HG03442 (cell line): Measurements from ENCODE around the gene MRPL20.
"Not testable (repeated sequence)": the region's sequence is repeated elsewhere in the genome, so short reads cannot be mapped to it uniquely, and the experiment has no call there.

Source experiments
- ATAC-seq: cut with Tn5 transposase; IDR thresholded peaks from one replicate; pipeline ENCODE4 v1.9.1; 2021; ENCODE audit warnings: mild to moderate bottlenecking, moderate library complexity; ENCODE audit not compliant: unreplicated experiment

MRPL20 gene

DNA sequence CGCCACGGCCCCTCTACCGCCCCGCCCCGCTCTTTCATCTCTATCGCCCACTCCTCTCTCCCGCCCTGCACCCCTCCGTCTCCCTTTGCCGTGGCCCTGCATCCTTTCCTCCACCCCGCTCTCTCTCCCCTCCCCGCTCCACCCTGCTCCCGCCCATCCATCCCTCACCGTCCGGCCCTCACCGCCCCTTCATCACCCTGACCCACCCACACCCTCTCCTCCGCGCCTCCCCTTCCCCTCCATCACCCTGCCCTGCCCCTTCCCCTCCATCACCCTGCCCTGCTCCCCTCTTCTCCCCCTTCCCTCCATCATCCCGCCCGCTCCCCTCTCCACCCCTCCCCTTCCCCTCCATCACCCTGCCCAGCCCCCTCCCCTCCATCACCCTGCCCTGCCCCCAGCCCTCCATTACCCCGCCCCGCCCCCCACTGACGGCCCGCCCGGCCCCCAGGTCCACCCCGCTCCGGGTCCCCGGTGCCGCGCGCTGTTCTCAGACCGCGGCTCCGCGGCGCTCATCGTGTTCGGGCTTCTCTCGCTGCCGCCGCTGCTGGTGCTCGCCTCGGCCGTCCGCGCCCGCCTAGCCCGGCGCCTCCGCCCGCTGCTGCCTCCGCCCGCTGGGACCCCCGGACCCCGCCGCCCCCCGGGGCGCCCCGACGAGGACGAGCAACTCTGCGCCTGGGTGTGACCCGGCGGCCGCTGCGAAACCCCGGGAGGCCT is 20.2 kb upstream of the MRPL20 start:
- ATAC-seq, result no peak

- no peak for ATAC-seq
Measured at GRCh38 chr1:1426496-1427105, 19.5 kb upstream of the MRPL20 start.

GRCh38 chr1:1425753-1426495 is 18.8 kb upstream of the MRPL20 start:
- ATAC-seq, result no peak

- ATAC-seq, result no peak
Measured at GRCh38 chr1:1425426-1425752, 18.3 kb upstream of the MRPL20 start.

DNA sequence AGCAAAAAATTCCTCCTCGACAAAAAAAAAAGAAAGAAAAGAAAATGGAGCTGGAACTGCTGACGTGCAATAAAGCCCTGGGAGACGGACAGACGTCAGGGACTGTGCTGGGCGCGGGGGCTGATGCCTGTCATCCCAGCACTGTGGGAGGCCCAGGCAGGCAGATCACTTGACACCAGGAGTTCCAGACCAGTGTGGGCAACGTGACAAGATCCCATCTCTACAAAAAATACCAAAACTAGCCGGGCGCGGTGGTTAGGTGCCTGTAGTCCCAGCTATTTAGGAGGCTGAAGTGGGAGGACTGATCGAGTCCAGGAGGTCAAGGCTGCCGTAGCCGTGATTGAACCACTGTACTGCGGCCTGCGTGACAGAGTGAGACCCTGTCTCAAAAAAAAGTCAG is 17.6 kb upstream of the MRPL20 start:
- ATAC-seq, result no peak

DNA sequence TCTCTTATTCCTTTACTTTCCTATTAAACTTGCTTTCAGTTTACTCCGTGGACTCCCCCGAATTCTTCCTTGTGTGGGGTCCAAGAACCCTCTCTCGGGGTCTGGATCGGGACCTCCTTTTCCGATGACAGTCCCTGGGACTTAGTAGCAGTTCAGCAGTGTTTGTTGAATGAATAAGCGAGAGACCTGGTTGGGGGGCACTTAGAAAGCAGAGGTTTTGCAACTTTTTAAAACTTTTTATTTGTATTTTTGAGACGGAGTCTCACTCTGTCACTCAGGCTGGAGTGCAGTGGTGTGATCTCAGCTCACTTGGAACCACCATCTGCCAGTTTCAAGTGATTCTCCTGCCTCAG is 16.1 kb upstream of the MRPL20 start:
- ATAC-seq, result no peak

DNA sequence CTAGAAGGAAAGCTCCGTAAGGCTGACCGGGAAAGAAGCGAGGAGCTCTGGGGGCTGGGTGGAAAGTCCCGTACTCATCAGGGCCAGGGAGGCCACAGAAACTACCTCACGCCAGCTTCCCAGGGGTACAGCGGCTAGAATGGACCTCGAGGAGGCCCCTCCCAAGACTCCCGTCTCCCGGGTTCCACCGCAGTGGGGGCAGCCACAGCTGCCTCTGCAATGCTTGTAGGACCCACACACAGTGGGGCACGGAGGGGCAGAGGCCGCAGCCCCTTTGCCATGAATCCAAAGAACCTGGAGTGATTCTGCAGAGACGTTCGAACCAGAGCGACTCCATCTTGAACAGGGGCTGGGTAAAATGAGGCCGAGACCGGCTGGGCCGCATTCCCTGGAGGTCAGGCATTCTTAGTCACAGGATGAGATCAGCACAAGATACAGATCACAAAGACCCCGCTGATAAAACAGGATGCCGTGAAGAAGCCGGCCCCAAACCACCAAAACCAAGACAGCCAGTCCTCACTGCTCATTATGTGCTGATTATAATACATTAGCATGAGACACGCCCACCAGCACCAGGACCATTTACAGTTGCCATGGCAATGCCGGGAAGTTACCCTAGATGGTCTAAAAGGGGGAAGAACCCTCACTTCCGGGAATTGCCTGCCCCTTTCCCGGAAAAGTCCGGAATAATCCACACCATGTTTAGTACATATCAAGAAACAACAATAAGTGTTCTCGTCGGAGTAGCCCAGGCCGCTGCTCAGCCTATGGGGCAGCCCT is 15.6 kb upstream of the MRPL20 start:
- no peak for ATAC-seq

- no peak for ATAC-seq
Measured at GRCh38 chr1:1421907-1422464, 14.9 kb upstream of the MRPL20 start.

DNA sequence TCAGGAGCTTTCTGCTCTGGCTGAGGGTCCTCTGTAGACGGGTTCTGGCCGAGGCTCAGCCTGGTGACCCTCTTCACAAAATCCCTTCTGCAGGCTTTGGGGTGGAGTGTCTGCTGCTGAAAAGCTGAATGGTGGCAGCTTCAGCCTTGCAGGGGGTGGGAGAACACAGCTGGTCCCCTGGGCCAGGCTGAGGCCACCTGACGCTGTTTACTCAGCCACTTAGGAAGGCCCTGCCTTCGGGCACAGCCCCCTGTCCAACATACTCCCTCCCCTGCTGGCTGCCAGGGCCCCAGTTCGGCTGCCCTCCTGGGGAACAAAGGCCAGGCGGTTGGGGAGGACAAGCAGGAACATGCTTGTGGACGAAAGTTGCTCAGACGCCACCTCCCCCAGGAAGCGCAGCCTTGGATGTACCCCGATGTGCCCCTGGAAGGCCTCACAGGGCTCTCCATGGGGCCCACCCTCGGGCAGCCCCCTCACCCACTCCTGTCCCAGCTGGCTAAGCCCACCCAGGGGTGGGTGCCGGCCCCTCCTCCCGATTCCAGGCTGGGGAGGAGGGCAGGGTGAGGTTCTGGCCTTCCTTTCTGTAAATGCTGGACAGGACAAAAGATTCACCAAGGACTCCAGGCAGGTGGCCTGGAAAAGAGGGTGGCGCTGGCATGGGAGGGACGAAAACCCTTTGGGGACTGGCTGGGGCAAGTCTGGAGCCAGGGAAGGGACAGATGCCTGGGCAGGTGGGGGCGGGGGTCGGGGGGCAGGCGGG is 14.2 kb upstream of the MRPL20 start, which contains the start of gene ANKRD65:
ANKRD65 (minus strand) TSS at position 130 of the 760 bp plus-strand sequence. CDS start 271 bp downstream, outside the sequence.
- ATAC-seq, result no peak

GRCh38 chr1:1420654-1421141 is 13.6 kb upstream of the MRPL20 start:
- no peak for ATAC-seq

DNA sequence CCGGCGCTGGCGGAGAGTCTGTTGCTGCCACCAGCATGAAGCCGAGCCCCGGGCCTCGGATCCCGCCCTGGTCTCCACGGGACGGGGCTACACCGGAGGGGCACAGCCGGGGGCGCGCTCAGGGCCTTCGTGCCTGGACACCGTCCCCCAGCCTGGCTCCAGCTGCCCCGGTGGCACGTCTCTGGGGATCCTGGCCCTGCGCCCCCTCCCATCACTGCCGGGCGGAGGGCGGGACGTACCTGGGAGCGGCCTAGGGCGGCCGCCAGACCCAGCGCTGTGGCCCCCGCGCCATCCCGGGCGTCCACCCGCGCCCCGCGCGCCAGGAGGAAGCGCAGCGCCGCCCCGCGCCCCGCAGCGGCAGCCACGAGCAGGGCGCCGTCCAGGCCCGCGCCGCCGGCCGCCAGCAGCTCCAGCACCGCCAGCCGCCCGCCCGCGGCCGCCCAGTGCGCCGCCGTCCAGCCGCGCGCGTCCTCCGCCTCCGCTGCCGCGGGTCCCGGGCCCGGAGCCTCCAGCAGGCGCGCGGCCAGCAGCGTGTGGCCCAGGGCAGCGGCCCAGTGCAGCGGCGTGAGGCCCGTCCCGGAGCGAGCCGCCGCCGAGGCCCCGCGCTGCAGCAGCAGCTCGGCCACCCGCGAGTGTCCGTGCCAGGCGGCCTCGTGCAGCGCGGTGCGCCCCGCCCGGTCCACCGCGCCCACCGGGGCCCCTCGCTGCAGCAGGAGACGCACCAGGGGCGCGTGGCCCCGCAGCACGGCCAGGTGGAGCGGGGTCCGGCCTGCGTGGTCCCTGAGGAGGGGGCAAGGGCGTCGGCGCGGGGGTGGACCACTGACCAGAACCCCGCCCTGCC is 12.9 kb upstream of the MRPL20 start:
- no peak for ATAC-seq

DNA sequence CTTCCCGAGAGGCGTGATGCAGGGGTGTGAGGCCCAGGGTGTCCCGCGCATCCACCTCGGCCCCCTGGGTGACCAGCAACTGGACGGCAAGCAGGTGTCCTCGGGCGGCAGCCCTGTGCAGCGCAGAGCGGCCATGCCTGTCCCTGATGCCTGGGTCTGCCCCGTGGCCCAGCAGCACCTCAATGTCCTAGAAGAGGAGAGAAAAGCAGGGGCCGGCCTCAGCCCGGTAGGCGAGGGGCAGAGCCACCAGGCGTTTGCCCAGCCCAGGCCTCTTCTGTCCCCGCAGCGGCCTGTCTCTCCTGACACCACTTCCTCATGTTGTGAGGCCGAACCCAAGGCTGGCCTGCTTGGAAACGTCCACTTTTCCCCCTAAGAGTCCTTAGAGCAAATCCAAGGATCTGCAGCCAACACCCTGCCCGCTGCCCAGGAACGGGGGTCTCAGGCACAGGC is 12.3 kb upstream of the MRPL20 start:
- ATAC-seq, result no peak

- no peak for ATAC-seq
Measured at GRCh38 chr1:1418464-1419362, 11.6 kb upstream of the MRPL20 start.

- not testable (repeated sequence) for ATAC-seq
Measured at GRCh38 chr1:1417825-1418463, 10.9 kb upstream of the MRPL20 start.

GRCh38 chr1:1417396-1417795 is 10.3 kb upstream of the MRPL20 start:
- ATAC-seq, result not testable (repeated sequence)

GRCh38 chr1:1415751-1416150 is 8.7 kb upstream of the MRPL20 start:
- no peak for ATAC-seq

GRCh38 chr1:1412311-1412902 is 5.3 kb upstream of the MRPL20 start:
- ATAC-seq, result not testable (repeated sequence)
